OCI-LY3 (cell line): ENCODE results near the gene ACSS1.

ENCODE experiments used
- H2AFZ ChIP-seq: fragments of 200-600, 300-600 bp; shearing (Covaris generic); 2 replicates; pipeline ENCODE4 v1.6.0; 2014; ENCODE audit warnings: antibody characterized with exemption, low read depth, low read length
- H3K27ac ChIP-seq: fragments of 200-600, 300-600 bp; sonication (generic); 2 replicates; pipeline ENCODE4 v1.5.1; 2014; ENCODE audit warnings: mild to moderate bottlenecking, low read length, moderate library complexity, mixed read lengths
- H3K27me3 ChIP-seq: fragments of 200-600, 300-600 bp; sonication (generic); 2 replicates; pipeline ENCODE4 v1.6.1; 2014; ENCODE audit warnings: low read depth, low read length, mixed read lengths
- H3K36me3 ChIP-seq: fragments of 200-600, 300-600 bp; sonication (generic); replicated peaks from 2 replicates; pipeline ENCODE3; 2014; ENCODE audit warnings: low read depth, low read length, mixed read lengths
- H3K4me1 ChIP-seq: fragments of 300-600, 200-600 bp; sonication (generic); 2 replicates; pipeline ENCODE4 v1.6.1; 2014; ENCODE audit warnings: low read length, mixed read lengths
- H3K4me2 ChIP-seq: fragments of 200-600, 300-600 bp; sonication (generic); 2 replicates; pipeline ENCODE4 v1.6.1; 2014; ENCODE audit warnings: low read length, mixed read lengths
- H3K4me3 ChIP-seq: fragments of 300-600, 200-600 bp; sonication (generic); 2 replicates; pipeline ENCODE4 v1.5.1; 2014; ENCODE audit warnings: antibody characterized with exemption, mild to moderate bottlenecking, low read length, moderate library complexity
- H3K79me2 ChIP-seq: fragments of 300-600, 200-600 bp; shearing (Covaris generic); 2 replicates; pipeline ENCODE4 v1.6.1; 2014; ENCODE audit warnings: mild to moderate bottlenecking, low read length, mixed read lengths
- H3K9ac ChIP-seq: fragments of 300-600, 200-600 bp; shearing (Covaris generic); 2 replicates; pipeline ENCODE4 v1.6.0; 2014; ENCODE audit warnings: mild to moderate bottlenecking, low read length, moderate library complexity
- H3K9me3 ChIP-seq: fragments of 200-600, 300-600 bp; shearing (Covaris generic); 2 replicates; pipeline ENCODE4 v1.6.1; 2014; ENCODE audit warnings: low read length, mixed read lengths; ENCODE audit not compliant: insufficient read depth
- H4K20me1 ChIP-seq: fragments of 200-600, 300-600 bp; sonication (generic); 2 replicates; pipeline ENCODE4 v1.6.1; 2016; ENCODE audit warnings: low read length, mixed read lengths; ENCODE audit not compliant: insufficient read depth
- CTCF ChIP-seq: fragments of 200-600, 300-600 bp; sonication (generic); IDR thresholded peaks from 2 replicates; pipeline ENCODE4 v1.5.1; 2014; ENCODE audit warnings: antibody characterized with exemption, low read length, low read depth
- EZH2phosphoT487 ChIP-seq: fragments of 200-600 bp; shearing (Covaris generic); IDR thresholded peaks from 2 replicates; pipeline ENCODE4 v1.6.1; 2018; ENCODE audit warnings: antibody characterized with exemption, mixed run types, low read depth

ACSS1 gene

DNA sequence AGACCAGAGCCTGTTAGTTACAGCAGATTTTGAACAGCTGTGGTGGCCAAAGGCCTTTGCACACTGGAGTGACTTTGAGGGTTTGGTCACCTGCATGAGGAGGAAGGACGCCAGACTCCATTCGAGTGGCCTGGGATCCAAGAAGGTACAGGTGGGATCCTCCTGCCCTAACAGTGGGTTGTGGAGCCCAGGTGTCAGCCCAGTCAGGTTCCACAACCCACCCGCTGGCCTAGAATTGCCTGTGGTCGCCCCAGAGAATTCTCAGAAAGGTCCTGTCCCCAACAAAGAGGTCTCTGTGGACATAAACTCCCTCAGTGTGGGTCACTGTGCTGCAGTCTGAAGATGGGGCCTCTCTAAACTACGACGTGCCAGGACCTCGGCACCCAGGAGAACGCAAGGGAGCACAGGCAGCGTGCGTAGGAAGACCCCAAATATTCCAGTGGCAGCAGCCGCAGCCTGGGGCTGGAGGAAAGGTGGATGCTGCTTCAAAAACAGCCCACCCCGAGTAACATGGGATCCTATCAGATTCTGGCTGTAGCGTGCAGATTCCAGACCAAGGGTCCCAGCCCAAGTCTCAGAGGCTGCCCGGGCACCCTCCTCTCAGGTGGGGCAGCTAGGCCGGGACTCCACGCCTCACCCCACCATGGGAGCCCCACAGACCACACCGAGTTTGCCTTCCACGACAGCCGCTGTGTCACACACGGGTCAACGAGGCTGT is 16.0 kb downstream of the ACSS1 start:
- Histone ChIP-seq H3K4me2 (peak overlapping the region; percentile 54), H3K27ac (peak overlapping the region; percentile 43; the same call in 1 of the 2 replicates), H2AFZ (no peak overlapping the region), H3K27me3 (no peaks in the 10 kb centered on the region), H3K36me3 (no peaks in the 10 kb centered on the region), H4K20me1 (0 out of 2 replicates have a peak, but pooled peaks cover 2% of the 10 kb centered on the region), H3K4me3 (peak overlapping the region; percentile 18), H3K9ac (no peak overlapping the region), H3K4me1 (peaks cover 37% of the 10 kb centered on the region), H3K79me2 (no peaks in the 10 kb centered on the region), H3K9me3 (no peaks in the 10 kb centered on the region)
- TF ChIP-seq CTCF: no peak
- no peak for TF ChIP-seq EZH2phosphoT487

DNA sequence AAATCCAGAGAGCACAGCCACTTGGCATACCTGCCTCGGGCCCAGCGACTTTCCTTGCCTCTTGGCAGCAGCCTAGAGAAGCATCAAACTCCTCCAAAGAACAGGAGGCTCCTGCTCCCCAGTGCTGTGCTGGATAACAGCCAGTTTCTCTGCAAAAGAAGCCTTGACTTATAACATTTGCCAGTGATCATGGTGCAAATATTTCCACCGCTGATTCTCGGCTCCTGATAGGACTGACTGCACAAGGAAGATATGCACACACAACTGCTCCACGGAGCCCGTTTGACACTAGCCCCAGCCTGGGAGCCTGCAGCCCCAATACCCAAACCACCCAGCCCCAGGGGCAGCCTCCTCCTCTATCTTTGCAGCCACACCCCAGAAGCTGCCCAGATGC is 17.5 kb downstream of the ACSS1 start:
- TF ChIP-seq CTCF (no peak), EZH2phosphoT487 (no peak)
- Histone ChIP-seq H4K20me1 (0 out of 2 replicates have a peak, but pooled peaks cover 2% of the 10 kb centered on the region), H3K4me1 (peaks cover 49% of the 10 kb centered on the region), H3K27ac (no peak overlapping the region), H3K36me3 (no peaks in the 10 kb centered on the region), H3K79me2 (no peaks in the 10 kb centered on the region), H3K27me3 (no peaks in the 10 kb centered on the region), H3K9ac (no peak overlapping the region), H3K4me3 (no peak overlapping the region), H2AFZ (no peak overlapping the region), H3K9me3 (no peaks in the 10 kb centered on the region), H3K4me2 (no peak overlapping the region)

GRCh38 chr20:25039697-25040437 is 18.1 kb downstream of the ACSS1 start:
- Histone ChIP-seq H3K4me2 (no peak overlapping the region), H3K79me2 (no peaks in the 10 kb centered on the region), H3K27ac (no peak overlapping the region), H3K27me3 (no peaks in the 10 kb centered on the region), H2AFZ (no peak overlapping the region), H3K36me3 (no peaks in the 10 kb centered on the region), H3K9ac (no peak overlapping the region), H3K9me3 (no peaks in the 10 kb centered on the region), H3K4me1 (peaks cover 47% of the 10 kb centered on the region), H4K20me1 (0 out of 2 replicates have a peak, but pooled peaks cover 2% of the 10 kb centered on the region), H3K4me3 (no peak overlapping the region)
- no peak for TF ChIP-seq CTCF
- TF ChIP-seq EZH2phosphoT487: no peak

DNA sequence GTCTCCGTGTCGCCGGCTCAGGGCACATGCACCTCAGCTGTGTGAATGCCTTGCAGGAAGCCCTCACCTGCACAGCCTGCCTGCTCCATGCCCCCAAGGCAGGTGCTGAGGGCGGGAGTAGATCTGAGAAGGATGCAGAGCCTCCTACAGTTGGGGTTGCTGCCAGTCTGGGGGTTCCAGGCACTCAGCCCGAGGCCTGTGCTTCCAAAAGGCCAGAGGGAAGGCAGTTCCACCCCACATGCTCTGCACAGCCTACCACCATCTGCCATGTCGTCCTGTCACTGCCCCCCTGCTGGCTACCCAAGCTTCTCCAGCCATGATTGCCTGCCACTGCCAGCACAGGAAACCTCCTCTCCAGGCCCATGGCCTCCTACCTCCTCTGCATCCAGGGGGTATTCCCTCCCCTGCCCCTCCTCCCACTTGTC is 19.3 kb downstream of the ACSS1 start:
- Histone ChIP-seq H3K4me2 (no peak overlapping the region), H3K79me2 (no peaks in the 10 kb centered on the region), H2AFZ (no peak overlapping the region), H3K27ac (no peak overlapping the region), H4K20me1 (0 out of 2 replicates have a peak, but pooled peaks cover 2% of the 10 kb centered on the region), H3K9ac (no peak overlapping the region), H3K4me1 (peaks cover 47% of the 10 kb centered on the region), H3K27me3 (no peaks in the 10 kb centered on the region), H3K4me3 (no peak overlapping the region), H3K9me3 (no peaks in the 10 kb centered on the region), H3K36me3 (no peaks in the 10 kb centered on the region)
- TF ChIP-seq EZH2phosphoT487 (no peak), CTCF (no peak)
